HG03025 (cell line): ENCODE measurements around the gene EPS8L2.

Experiments
- ATAC-seq: cut with Tn5 transposase; IDR thresholded peaks from one replicate; pipeline ENCODE4 v1.9.1; 2021; ENCODE audit warnings: mild to moderate bottlenecking, moderate library complexity; ENCODE audit not compliant: unreplicated experiment, low FRiP score

The EPS8L2 gene

DNA sequence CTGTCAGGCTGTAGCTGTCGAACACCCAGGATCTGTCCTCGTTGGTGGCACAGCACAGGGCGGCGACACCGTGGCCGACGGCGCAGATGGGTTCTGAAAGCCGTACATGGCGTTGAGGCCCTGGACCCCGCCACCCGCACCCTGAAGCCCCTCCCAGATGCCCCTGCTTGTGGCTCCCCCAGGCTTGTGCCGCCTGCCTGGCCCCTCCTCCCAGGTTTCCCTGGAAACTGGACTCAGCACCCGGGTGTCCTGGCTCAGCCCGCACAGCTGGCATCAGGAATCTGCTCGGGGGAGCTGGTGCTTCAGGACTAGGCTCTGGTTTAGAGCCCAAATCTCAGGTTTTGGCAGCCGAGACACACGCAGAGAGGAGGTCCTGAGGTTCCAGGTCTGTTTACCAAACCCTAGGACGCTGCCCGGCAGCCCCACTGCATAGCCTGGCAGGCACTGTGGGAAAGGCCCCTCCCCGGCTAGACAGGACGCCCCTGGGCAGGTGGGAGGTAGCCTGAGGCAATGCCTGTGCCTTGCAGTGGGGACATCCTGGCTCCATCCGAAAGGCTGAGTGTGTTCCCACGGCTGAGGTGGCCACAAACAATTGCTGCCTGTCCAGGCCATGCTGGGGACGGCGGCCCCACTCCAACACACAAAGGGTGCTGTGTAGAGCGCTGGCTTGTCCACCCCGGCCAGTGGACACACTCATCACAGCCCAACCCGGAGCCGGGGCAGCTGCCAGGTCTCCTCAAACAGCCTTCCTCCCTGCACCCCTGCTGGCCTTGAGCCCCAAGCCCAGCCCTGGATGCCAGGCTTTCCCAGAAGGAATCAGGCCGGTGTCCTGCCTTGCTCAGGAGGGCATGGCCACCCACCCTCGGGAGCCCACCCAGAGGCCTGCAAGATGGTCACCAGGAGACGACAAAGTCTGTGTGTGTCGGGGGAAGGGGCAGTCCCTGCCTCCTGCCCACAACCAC is 66.7 kb downstream of the EPS8L2 start:
- ATAC-seq: no peak

DNA sequence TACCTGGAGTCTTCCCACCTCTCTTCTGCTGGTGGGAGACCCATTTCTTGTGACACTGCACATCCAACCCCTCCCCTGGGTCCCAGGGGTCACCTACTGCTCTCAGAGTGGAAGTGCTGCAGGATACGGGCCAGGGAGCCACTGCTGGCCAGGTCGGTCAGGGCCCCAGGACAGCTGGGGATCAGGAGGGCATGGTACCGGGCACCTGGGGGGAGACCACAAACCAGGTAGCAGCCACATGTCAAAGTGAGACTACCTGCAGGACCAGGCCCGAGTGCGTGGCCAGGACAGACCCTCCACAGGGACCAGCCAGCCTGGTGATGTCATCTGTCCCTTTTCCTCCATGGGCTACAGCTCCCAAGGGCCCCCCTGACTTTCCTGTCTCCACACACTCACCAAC is 67.4 kb downstream of the EPS8L2 start:
- no peak for ATAC-seq

DNA sequence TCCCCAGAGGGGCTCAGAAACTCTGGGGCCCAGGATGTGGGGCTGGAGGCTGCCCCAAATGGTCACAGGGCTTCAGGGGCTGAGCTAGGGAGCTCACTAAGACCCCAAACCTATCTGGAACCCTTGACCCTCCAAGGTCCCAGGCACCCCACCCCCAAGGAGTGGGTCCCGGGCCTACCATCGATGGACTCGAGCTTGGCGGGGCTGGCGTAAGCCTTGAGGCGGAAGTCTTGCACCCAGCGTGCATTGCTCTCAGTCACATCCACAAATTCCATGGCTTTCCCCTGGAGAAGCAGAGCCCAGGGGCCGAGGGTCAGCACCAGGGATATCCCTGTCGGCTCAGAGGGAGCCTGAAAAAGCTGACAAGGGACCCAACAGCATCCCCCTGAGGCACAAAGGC is 67.8 kb downstream of the EPS8L2 start:
- ATAC-seq: no peak

DNA sequence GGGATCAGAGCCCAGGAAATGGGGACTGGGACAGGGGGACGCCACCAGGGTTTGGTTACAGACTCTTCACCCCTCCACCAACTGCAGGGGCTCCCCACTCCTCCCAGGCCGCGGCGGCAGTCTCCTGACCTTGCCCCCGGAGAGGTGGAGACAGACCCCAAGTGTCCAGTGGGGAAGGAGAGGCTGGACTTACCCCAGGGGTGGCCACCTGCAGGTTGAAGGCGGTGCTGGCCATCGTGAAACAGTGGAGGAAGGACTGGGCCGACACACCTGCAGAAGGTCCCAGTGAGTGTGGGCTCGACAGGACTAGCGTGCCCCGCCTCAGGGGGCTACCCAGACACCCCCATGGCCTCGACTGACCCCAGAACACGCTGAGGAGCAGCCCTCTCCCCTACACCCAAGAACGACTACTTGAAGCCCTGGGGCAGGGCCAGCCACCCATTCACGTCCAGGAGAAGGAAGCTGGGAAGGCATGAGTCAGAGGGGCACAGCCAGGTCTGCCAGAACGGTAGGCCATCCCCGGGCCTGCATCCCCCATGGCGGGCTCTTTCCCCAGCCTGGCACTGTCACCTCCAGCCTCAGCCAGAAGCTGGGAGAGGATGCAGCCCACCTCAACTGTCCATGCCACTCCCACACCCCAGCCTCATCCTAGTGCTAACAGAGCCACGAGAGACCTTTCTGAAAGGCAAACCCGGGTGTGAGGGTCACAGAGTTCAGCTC is 69.0 kb downstream of the EPS8L2 start:
- ATAC-seq: no peak

DNA sequence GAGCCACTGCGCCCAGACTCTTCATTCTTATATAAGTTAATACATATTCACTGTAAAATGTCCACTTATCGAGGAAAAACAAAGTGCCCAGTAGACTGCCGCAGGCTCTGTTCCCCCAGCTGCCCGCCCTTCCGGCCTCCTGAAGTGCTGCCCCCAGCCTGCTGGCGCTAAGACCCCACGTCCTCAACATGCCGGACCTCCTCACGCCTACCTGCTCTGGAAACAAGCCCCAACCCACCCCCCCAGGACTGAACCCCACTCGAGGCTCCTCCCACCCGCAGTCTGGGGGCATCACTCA is 70.2 kb downstream of the EPS8L2 start:
- ATAC-seq: no peak

DNA sequence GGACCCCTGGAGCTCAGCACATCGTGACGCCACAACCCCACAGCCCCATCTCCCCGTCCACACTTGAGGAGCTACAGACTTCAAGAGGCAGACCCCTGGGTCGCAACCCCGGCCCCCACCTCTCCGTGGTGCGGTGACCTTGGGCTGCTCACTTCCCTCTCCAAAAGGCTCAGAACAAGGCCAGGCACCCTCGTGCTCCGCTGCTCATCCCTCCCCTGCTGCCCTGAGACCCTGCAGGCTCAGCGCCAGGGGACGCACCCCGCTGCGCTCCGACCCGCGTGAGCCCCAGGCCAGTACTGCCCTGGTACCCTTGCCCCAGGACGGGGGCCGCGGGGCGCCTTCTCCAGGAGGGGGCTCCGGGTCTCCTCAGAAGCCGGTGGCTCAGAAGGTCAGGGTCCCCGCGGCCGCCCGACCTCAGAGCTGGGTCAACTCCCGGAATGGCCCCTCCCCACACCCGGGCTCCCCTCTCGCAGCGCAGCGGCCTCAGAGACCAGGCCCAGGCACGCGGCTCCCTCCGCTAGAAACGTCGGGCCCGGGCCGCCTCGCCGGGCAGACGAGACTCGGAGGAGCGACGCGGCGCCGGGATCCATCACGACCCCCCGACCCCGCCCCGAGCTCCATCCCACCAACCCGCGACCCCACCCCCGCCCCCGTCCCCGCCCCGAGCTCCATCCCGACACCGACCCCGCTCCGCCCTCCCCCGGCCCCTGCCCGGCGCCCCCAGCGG is 70.7 kb downstream of the EPS8L2 start:
- peak; percentile 35 for ATAC-seq
